ENCODE measurements around the gene TMEM87A. TPM values are rescaled to one million over a fixed set of nuclear protein-coding genes. Genes with fewer than 3 reads are reported as not detected.

The TMEM87A gene
- total and polyA plus RNA-seq, 2 of the 8 experiments (the other 6 are each of a cell fraction or from before 2014, with no cell fraction given), result 15.2 to 33.1 TPM

DNA sequence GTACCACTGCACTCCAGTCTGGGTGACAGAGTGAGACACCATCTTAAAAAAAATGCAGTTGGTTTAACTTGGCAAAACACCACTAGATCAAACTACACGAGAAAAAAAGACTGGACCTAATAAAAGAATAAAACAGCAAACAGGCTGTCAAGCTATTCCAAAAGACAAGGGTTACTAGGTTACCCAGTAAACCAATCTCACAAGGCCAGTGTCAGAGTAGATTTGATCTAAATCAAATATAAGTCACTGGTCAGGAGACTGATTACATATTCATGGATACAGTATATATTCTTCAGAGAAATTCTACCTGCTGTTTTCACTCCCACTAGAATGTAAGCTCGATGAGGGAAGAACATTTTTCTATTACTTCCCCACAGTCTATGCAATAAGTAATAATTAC is 2.7 kb downstream of the TMEM87A start:
- DNase-seq (ENCODE audit: low read depth in 1 of 2, low spot score in 2 of 2), result no peak
- peaks cover 0 to 1% of the 10 kb centered on the region in 2 experiments for H4K20me1 ChIP-seq (replicated peaks in 1 of 2; ENCODE audit: control insufficient read depth in 1 of 2, insufficient read depth in 2 of 2, low read length in 2 of 2)
- H3K4me2 ChIP-seq (ENCODE audit: insufficient read depth in 1 of 2, low read depth in 2 of 2, low read length in 2 of 2), result no peak overlapping the region
- no peak overlapping the region for H2BK20ac ChIP-seq (ENCODE audit: low read length)
- no peak overlapping the region for H3K56ac ChIP-seq (replicated peaks; ENCODE audit: insufficient read length, low read depth, low read length)
- no peak overlapping the region for H3K14ac ChIP-seq (ENCODE audit: insufficient read length)
- H2BK5ac ChIP-seq (ENCODE audit: low read depth, low read length), result no peak overlapping the region
- CTCF ChIA-PET (ENCODE audit: partially characterized antibody), result interaction anchor here (1.1 kb wide), 1 partner anchor 114 kb away, joined by 6 read pairs; no protein-coding TSS in a partner anchor
- no peaks in the 10 kb centered on the region for H3K27me3 ChIP-seq (replicated peaks in 1 of 4; ENCODE audit: control insufficient read depth in 3 of 4, extremely low read depth in 1 of 4, insufficient read depth in 3 of 4, low read length in 3 of 4)
- no peak overlapping the region for H3K23ac ChIP-seq (ENCODE audit: insufficient read length)
- H2BK15ac ChIP-seq (ENCODE audit: low read length), result no peak overlapping the region
- H3K4me1 ChIP-seq (replicated peaks in 1 of 4; ENCODE audit: control insufficient read depth in 3 of 4, insufficient read depth in 4 of 4, low read length in 3 of 4), result peaks cover 0 to 10% (median under 1%) of the 10 kb centered on the region in 4 experiments; a peak in 3 of 7 replicates
- no peak overlapping the region for H3K4ac ChIP-seq (replicated peaks; ENCODE audit: insufficient read length, low read depth, low read length)
- H4K91ac ChIP-seq (replicated peaks; ENCODE audit: insufficient read length, low read length), result no peak overlapping the region
- 55% methylated on average over 2 of the region's 2 CpGs; no CpG with 5 or more reads in 1 of the 2 experiments for WGBS, 2 experiments (ENCODE audit: extremely low coverage in 1 of 2, insufficient coverage in 1 of 2, insufficient read length in 1 of 2, insufficient replicate concordance in 2 of 2, low coverage in 1 of 2, low lambda C conversion rate in 2 of 2, missing lambda C conversion rate in 1 of 2)
- H3K23me2 ChIP-seq (ENCODE audit: low read depth, low read length), result peaks cover 6% of the 10 kb centered on the region
- H3K4me3 ChIP-seq (ENCODE audit: extremely low read depth in 1 of 4, insufficient read depth in 2 of 4, low read depth in 3 of 4, low read length in 4 of 4), result no peak overlapping the region
- peaks cover 5 to 46% of the 10 kb centered on the region in 2 experiments for H3K79me2 ChIP-seq (ENCODE audit: control insufficient read depth in 1 of 2, insufficient read depth in 2 of 2, low read length in 2 of 2)
- H3K27ac ChIP-seq (ENCODE audit: low read depth, low read length), result no peak overlapping the region
- H3K9me3 ChIP-seq (ENCODE audit: insufficient read depth in 2 of 2, low read depth in 1 of 2, low read length in 1 of 2), result no peaks in the 10 kb centered on the region
- no peak overlapping the region for H3K18ac ChIP-seq (ENCODE audit: extremely low read depth, low read length)
- H3K79me1 ChIP-seq (ENCODE audit: low read depth, low read length), result no peaks in the 10 kb centered on the region
- H3K9ac ChIP-seq (replicated peaks in 1 of 4; ENCODE audit: extremely low read depth in 1 of 4, low read depth in 3 of 4, low read length in 3 of 4), result no peak overlapping the region
- H2AK5ac ChIP-seq (ENCODE audit: low read depth, low read length), result no peak overlapping the region
- H4K8ac ChIP-seq (ENCODE audit: extremely low read depth, insufficient read depth, low read length), result no peak overlapping the region
- H2BK12ac ChIP-seq (ENCODE audit: low read depth, low read length), result no peak overlapping the region
- H2AFZ ChIP-seq (ENCODE audit: low read length), result no peak overlapping the region
- POLR2A ChIA-PET (ENCODE audit: partially characterized antibody), result interaction anchor here (1.1 kb wide), 1 partner anchor 17 kb away, joined by 4 read pairs; no protein-coding TSS in a partner anchor
- peaks cover 0 to 25% (median 14%) of the 10 kb centered on the region in 4 experiments; a peak in 6 of 8 replicates for H3K36me3 ChIP-seq (ENCODE audit: control insufficient read depth in 2 of 4, insufficient read depth in 4 of 4, low read length in 3 of 4)
- no peak overlapping the region for H4K5ac ChIP-seq (ENCODE audit: insufficient read length, low read depth, low read length)
- FAIRE-seq, result no peak
- H2BK120ac ChIP-seq (replicated peaks; ENCODE audit: low read depth, low read length), result no peak overlapping the region
- no peak for TF ChIP-seq FOSL1 (IDR thresholded peaks at IDR 0.05; ENCODE audit: insufficient read depth, low read depth, low read length)
- no peak for TF ChIP-seq SIRT6 (IDR thresholded peaks at IDR 0.05; ENCODE audit: low read length)
- no peak for TF ChIP-seq SIN3A (conservative IDR thresholded peaks at IDR 0.05 in 1 of 2, IDR thresholded peaks at IDR 0.05 in 1 of 2; ENCODE audit: low read depth in 1 of 2, low read length in 2 of 2)
- TF ChIP-seq TEAD4 (IDR thresholded peaks at IDR 0.05; ENCODE audit: low read depth, low read length), result no peak
- TF ChIP-seq BRCA1 (IDR thresholded peaks at IDR 0.05; ENCODE audit: low read depth, low read length), result no peak
- TF ChIP-seq EZH2 (IDR thresholded peaks at IDR 0.05; ENCODE audit: low read depth, low read length, severe bottlenecking), result no peak
- TF ChIP-seq, protein P1, sequence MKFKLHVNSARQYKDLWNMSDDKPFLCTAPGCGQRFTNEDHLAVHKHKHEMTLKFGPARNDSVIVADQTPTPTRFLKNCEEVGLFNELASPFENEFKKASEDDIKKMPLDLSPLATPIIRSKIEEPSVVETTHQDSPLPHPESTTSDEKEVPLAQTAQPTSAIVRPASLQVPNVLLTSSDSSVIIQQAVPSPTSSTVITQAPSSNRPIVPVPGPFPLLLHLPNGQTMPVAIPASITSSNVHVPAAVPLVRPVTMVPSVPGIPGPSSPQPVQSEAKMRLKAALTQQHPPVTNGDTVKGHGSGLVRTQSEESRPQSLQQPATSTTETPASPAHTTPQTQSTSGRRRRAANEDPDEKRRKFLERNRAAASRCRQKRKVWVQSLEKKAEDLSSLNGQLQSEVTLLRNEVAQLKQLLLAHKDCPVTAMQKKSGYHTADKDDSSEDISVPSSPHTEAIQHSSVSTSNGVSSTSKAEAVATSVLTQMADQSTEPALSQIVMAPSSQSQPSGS (IDR thresholded peaks at IDR 0.05; ENCODE audit: low read length), result no peak
- no peak for TF ChIP-seq CREB1 (IDR thresholded peaks at IDR 0.05)
- TF ChIP-seq BCL11A (IDR thresholded peaks at IDR 0.05; ENCODE audit: low read depth in 2 of 2, low read length in 2 of 2), result no peak
- TF ChIP-seq YY1 (IDR thresholded peaks at IDR 0.05; ENCODE audit: low read depth, low read length), result no peak
- no peak for TF ChIP-seq USF2 (IDR thresholded peaks at IDR 0.05; ENCODE audit: low read length)
- TF ChIP-seq POLR2A (IDR thresholded peaks at IDR 0.05; ENCODE audit: control extremely low read depth in 1 of 2, low read depth in 2 of 2, low read length in 2 of 2), result no peak
